ENCODE results near the gene RAP1A.

RAP1A gene

GRCh38 chr1:111743679-111744101 is 124.1 kb downstream of the RAP1A start:
- no peak for DNase-seq (ENCODE audit: low read depth)
- TF ChIP-seq, protein P1, sequence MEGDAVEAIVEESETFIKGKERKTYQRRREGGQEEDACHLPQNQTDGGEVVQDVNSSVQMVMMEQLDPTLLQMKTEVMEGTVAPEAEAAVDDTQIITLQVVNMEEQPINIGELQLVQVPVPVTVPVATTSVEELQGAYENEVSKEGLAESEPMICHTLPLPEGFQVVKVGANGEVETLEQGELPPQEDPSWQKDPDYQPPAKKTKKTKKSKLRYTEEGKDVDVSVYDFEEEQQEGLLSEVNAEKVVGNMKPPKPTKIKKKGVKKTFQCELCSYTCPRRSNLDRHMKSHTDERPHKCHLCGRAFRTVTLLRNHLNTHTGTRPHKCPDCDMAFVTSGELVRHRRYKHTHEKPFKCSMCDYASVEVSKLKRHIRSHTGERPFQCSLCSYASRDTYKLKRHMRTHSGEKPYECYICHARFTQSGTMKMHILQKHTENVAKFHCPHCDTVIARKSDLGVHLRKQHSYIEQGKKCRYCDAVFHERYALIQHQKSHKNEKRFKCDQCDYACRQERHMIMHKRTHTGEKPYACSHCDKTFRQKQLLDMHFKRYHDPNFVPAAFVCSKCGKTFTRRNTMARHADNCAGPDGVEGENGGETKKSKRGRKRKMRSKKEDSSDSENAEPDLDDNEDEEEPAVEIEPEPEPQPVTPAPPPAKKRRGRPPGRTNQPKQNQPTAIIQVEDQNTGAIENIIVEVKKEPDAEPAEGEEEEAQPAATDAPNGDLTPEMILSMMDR (IDR thresholded peaks at IDR 0.05; ENCODE audit: insufficient read depth, low read depth, low read length, missing control alignments) = no peak
- H3K4me3 ChIP-seq (ENCODE audit: low read depth, low read length) = no peak overlapping the region

GRCh38 chr1:111745675-111746613 is 126.4 kb downstream of the RAP1A start:
- no peak overlapping the region for H3K4me3 ChIP-seq (ENCODE audit: low read depth, low read length)
- TF ChIP-seq, protein P1 (IDR thresholded peaks at IDR 0.05; ENCODE audit: insufficient read depth, low read depth, low read length, missing control alignments) = no peak
- DNase-seq (ENCODE audit: low read depth) = no peak

DNA sequence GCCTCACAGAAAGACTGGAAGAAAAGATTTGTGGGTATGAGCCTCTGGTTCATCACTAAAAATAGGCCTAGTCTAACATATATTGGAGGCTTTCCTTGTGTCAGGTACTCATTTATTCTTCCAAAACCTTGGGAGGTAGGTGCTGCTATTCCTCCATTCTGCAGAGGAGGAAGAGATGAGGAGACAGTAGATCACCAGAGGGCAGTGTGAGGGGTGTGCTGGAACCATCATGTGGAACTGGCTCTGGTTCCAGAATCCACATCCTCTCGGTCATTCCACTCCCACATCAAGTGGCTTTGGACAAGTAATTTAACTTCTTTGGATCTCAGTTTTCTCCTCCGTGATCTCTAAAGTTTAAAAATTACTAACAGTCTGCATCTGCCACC is 127.0 kb downstream of the RAP1A start:
- DNase-seq (ENCODE audit: low read depth) = no peak
- TF ChIP-seq, protein P1 (IDR thresholded peaks at IDR 0.05; ENCODE audit: insufficient read depth, low read depth, low read length, missing control alignments) = no peak
- no peak overlapping the region for H3K4me3 ChIP-seq (ENCODE audit: low read depth, low read length)

GRCh38 chr1:111747282-111747734 is 127.7 kb downstream of the RAP1A start:
- TF ChIP-seq, protein P1 (IDR thresholded peaks at IDR 0.05; ENCODE audit: insufficient read depth, low read depth, low read length, missing control alignments) = peak; percentile 71
- peak; percentile 90 for DNase-seq (ENCODE audit: low read depth)
- no peak overlapping the region for H3K4me3 ChIP-seq (ENCODE audit: low read depth, low read length)

- DNase-seq (ENCODE audit: low read depth) = no peak
These were observed 128.4 kb downstream of the RAP1A start for GRCh38 chr1:111747947-111748346.

GRCh38 chr1:111749628-111750027 is 130.0 kb downstream of the RAP1A start:
- no peak overlapping the region for H3K4me3 ChIP-seq (ENCODE audit: low read depth, low read length)
- DNase-seq (ENCODE audit: low read depth) = no peak
- TF ChIP-seq, protein P1 (IDR thresholded peaks at IDR 0.05; ENCODE audit: insufficient read depth, low read depth, low read length, missing control alignments) = no peak

More at GRCh38 chr1:111747947-111748346, 128.4 kb downstream of the RAP1A start:
- no peak overlapping the region for H3K4me3 ChIP-seq (ENCODE audit: low read depth, low read length)
- TF ChIP-seq, protein P1 (IDR thresholded peaks at IDR 0.05; ENCODE audit: insufficient read depth, low read depth, low read length, missing control alignments) = no peak
